ENCODE measurements around the gene CCDC91.

The CCDC91 gene

GRCh38 chr12:28537474-28537873, 347.2 kb downstream of the CCDC91 start:
- DNase-seq (ENCODE audit: low spot score), result no peak

- DNase-seq (ENCODE audit: low spot score), result no peak
Observed at GRCh38 chr12:28539691-28540323, 349.6 kb downstream of the CCDC91 start.

GRCh38 chr12:28540324-28540714, 350.1 kb downstream of the CCDC91 start:
- no peak for DNase-seq (ENCODE audit: low spot score)

GRCh38 chr12:28543021-28543890, 353.0 kb downstream of the CCDC91 start:
- DNase-seq (ENCODE audit: low spot score), result no peak

- peak; percentile 77 for DNase-seq (ENCODE audit: low spot score)
Observed at GRCh38 chr12:28550757-28551704, 360.8 kb downstream of the CCDC91 start.

GRCh38 chr12:28552251-28552970, 362.2 kb downstream of the CCDC91 start:
- no peak for DNase-seq (ENCODE audit: low spot score)

GRCh38 chr12:28555748-28556147, 365.5 kb downstream of the CCDC91 start:
- no peak for DNase-seq (ENCODE audit: low spot score)

- no peak for DNase-seq (ENCODE audit: low spot score)
Observed at GRCh38 chr12:28558250-28558649, 368.0 kb downstream of the CCDC91 start.

- no peak for DNase-seq (ENCODE audit: low spot score)
Observed at GRCh38 chr12:28563286-28563685, 373.0 kb downstream of the CCDC91 start.

- DNase-seq (ENCODE audit: low spot score), result peak; percentile 63
Observed at GRCh38 chr12:28563936-28564335, 373.7 kb downstream of the CCDC91 start.

- DNase-seq (ENCODE audit: low spot score), result peak; percentile 89
Observed at GRCh38 chr12:28568118-28568517, 377.9 kb downstream of the CCDC91 start.

GRCh38 chr12:28568704-28569103, 378.4 kb downstream of the CCDC91 start:
- DNase-seq (ENCODE audit: low spot score), result no peak

GRCh38 chr12:28569698-28570411, 379.6 kb downstream of the CCDC91 start:
- peak; percentile 68 for DNase-seq (ENCODE audit: low spot score)

GRCh38 chr12:28570811-28571210, 380.6 kb downstream of the CCDC91 start:
- no peak for DNase-seq (ENCODE audit: low spot score)

GRCh38 chr12:28574746-28575592, 384.7 kb downstream of the CCDC91 start:
- DNase-seq (ENCODE audit: low spot score), result no peak

GRCh38 chr12:28575593-28576205, 385.4 kb downstream of the CCDC91 start:
- DNase-seq (ENCODE audit: low spot score), result no peak

GRCh38 chr12:28578361-28578760, 388.1 kb downstream of the CCDC91 start:
- peak; percentile 35 for DNase-seq (ENCODE audit: low spot score)

- no peak for DNase-seq (ENCODE audit: low spot score)
Observed at GRCh38 chr12:28578833-28579252, 388.6 kb downstream of the CCDC91 start.

GRCh38 chr12:28582672-28583376, 392.6 kb downstream of the CCDC91 start:
- DNase-seq (ENCODE audit: low spot score), result no peak

Measured in AG08395 (cell line).